ENCODE measurements around the gene CARD14. TPM values are rescaled to one million over a fixed set of nuclear protein-coding genes. Genes with fewer than 3 reads are reported as not detected.

The CARD14 gene
- total and polyA plus RNA-seq, 12 donors = 0.30 to 3.4 (median 1.1) TPM

DNA sequence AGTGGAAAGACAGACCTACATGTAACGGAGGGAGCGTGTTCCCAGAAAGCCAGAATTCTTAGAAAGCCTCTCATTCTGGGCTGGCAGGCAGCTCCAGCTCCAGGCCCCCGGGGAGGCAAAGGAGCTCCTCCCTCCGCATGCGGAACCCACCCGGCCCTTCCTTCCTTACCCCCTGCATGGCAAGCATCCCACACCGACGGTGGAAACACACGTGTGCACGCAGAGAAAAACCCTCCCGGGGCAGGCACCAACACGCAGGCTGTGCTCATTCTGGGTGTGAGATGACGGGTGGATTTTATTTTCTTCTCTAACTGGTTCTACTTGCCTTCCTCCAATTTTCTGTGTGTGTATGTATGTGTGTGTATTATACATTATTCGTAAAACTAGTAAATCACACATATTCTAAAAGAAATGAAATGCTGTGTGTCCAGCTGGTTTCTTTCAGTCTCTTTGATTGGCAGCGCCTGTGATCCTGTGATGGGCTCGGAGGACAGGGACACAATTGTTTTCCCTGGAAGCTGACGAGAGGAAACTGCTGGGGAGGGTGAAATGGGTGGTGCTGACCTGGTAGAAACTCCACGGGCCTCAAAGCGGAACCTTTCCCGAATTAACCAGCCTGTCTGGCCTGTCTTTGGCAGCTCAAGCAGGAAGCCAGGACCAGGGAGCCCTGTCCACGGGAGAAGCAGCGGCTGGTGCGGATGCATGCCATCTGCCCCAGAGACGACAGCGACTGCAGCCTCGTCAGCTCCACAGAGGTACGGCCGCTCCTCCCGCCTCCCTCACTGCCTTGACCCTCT lies 22.2 kb downstream of the CARD14 start:
- H3K9me3 ChIP-seq (replicated peaks in 1 of 3) = no peaks in the 10 kb centered on the region
- WGBS, 4 donors = 63 to 79% (median 71%) methylated on average over 29 of the region's 29 CpGs
- intact Hi-C loops (cut with DNase I) = no loop called here
- peaks cover 4 to 11% of the 10 kb centered on the region in 2 donors for H3K4me1 ChIP-seq (replicated peaks in 1 of 2)
- DNase-seq = peak in 4 of 7 donors; percentile 22 to 75 (median 50)
- TF ChIP-seq CTCF (IDR thresholded peaks at IDR 0.05) = no peak
- no peak for TF ChIP-seq POLR2A (IDR thresholded peaks at IDR 0.05)
- H3K4me3 ChIP-seq = no peak overlapping the region
- H3K36me3 ChIP-seq (replicated peaks in 1 of 2) = no peaks in the 10 kb centered on the region
- no peaks in the 10 kb centered on the region for H3K27me3 ChIP-seq
- H3K27ac ChIP-seq = peak overlapping the region in 1 of 5 donors; percentile 34

DNA sequence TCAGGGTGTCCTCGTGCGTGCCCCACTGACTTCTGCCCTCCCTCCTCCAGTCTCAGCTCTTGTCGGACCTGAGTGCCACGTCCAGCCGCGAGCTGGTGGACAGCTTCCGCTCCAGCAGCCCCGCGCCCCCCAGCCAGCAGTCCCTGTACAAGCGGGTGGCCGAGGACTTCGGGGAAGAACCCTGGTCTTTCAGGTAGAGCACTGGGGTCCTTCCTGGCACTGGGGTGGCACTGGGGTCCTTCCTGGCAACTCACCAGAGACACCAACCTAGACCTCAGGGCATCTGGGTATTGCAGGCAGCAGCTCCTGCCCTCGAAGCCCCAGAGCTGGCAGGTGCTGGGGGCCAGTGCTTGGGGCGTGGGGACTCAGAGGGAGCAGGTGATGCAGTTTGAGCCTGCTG lies 25.3 kb downstream of the CARD14 start:
- no peak for TF ChIP-seq POLR2A (IDR thresholded peaks at IDR 0.05)
- no peak for TF ChIP-seq CTCF (IDR thresholded peaks at IDR 0.05)
- Histone ChIP-seq H3K4me1 (replicated peaks in 1 of 2) (no peaks in the 10 kb centered on the region), H3K27me3 (no peaks in the 10 kb centered on the region), H3K27ac (no peak overlapping the region), H3K4me3 (no peak overlapping the region), H3K9me3 (replicated peaks in 1 of 3) (no peaks in the 10 kb centered on the region), H3K36me3 (replicated peaks in 1 of 2) (no peaks in the 10 kb centered on the region)
- intact Hi-C loops (cut with DNase I) = no loop called here
- WGBS, 4 donors = 86 to 97% (median 88%) methylated on average over 9 to 14 of the region's 14 CpGs
- peak in 1 of 7 donors; percentile 24 for DNase-seq

DNA sequence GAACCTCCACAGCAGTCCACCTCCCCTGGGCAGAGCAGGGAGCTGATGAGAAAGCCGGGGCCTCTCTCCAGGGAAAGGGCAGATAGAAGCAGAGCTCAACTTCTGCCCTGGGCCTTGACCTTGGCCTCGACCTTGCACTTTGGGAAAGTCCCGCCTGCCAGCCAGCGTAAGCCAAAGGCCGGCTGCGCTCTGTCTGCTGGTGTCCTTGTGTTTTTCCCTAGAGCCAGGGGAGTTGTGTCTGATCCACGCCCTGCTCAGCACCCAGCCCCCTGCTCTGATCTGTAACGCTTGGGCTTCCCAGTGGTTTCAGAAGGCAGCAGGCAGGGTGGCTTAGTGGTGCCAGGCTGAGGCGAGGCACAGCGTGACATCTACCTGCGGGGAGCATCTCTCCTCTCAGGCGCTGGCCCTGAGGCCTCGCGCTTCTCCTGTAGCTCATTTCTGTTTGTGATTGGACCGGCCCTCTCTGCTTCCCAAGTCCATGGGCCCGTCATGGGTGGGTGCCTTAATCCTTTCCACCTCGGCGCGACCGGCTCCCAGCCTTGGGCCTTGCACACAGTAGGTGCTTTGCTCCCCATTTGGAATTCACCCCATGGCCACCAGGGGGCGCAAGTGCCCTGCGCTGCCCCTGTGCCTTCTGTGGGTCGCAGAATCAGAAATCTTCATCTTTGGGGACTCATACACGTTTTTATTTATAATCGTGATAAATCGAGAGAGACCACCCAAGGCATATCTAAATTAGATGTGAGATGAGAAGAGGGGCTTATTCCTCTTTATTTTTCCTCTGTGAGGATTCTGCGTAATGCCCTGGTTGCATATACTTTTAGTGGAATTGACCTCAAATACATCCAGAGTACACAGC lies 26.1 kb downstream of the CARD14 start:
- Histone ChIP-seq H3K4me3 (no peak overlapping the region), H3K36me3 (replicated peaks in 1 of 2) (no peaks in the 10 kb centered on the region), H3K9me3 (replicated peaks in 1 of 3) (no peaks in the 10 kb centered on the region), H3K4me1 (replicated peaks in 1 of 2) (no peaks in the 10 kb centered on the region), H3K27ac (peak overlapping the region in 1 of 5 donors; percentile 1), H3K27me3 (no peaks in the 10 kb centered on the region)
- peak in 6 of 7 donors; percentile 39 to 70 (median 56) for DNase-seq
- TF ChIP-seq CTCF (IDR thresholded peaks at IDR 0.05) = peak; percentile 63 to 88 (median 84)
- TF ChIP-seq POLR2A (IDR thresholded peaks at IDR 0.05) = no peak
- intact Hi-C loops (cut with DNase I) = no loop called here
- 45 to 56% (median 54%) methylated on average over 13 to 27 of the region's 27 CpGs for WGBS, 4 donors

DNA sequence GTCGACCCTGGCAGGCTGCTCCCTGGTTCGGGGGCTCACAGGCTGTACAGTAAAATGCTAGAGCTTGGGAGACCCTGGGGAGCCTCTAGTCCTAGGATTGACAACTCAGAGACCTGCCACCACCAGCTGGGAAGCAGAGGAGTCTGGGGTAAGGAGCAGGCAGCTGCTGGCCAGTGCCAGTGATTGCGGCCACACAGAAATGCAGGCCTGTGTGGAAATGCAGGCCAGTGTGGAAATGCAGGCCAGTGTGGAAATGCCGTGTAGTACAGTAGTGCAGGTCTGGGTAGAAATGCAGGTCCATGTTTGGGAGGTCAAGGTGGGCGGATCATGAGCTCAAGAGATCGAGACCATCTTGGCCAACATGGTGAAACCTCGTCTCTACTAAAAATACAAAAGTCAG lies 26.8 kb downstream of the CARD14 start:
- 89 to 95% (median 94%) methylated on average over 6 to 7 of the region's 7 CpGs for WGBS, 4 donors
- Histone ChIP-seq H3K4me3 (no peak overlapping the region), H3K9me3 (replicated peaks in 1 of 3) (no peaks in the 10 kb centered on the region), H3K27ac (no peak overlapping the region), H3K36me3 (replicated peaks in 1 of 2) (no peaks in the 10 kb centered on the region), H3K27me3 (no peaks in the 10 kb centered on the region), H3K4me1 (replicated peaks in 1 of 2) (no peaks in the 10 kb centered on the region)
- no peak for DNase-seq
- TF ChIP-seq POLR2A (IDR thresholded peaks at IDR 0.05) (no peak), CTCF (IDR thresholded peaks at IDR 0.05) (no peak)
- intact Hi-C loops (cut with DNase I) = no loop called here
